ENCODE results near the gene CYP4A11.
"Not testable (repeated sequence)": the region's sequence is repeated elsewhere in the genome, so short reads cannot be mapped to it uniquely, and the experiment has no call there.

The CYP4A11 gene

DNA sequence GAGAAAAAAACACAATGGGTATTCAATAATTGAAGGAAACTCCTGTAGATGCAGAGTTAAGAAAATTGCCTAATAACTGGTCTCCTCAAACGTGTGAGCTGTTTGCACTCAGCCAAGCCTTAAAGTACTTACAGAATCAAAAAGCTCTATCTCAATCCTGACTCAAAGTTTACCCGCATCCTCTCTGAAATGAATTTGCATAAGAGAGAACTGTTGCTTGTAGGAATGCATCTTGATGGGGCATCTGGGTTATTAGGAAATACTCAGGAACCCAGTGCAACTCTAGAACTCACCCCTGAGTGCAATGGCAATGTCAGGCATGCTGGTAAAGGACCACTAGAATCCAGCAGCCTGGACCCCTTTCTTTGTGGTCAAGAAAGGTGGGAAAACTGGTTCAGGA, 12.6 kb upstream of the CYP4A11 start:
- H3K9me3 ChIP-seq (ENCODE audit: control insufficient read depth in 1 of 2, low read length in 2 of 2); H3K27me3 ChIP-seq (ENCODE audit: control insufficient read depth in 1 of 2, insufficient read depth in 2 of 2, low read length in 2 of 2); H3K27ac ChIP-seq (ENCODE audit: low read depth, low read length); H3K9ac ChIP-seq (ENCODE audit: low read depth in 1 of 2, low read length in 2 of 2); H3K4me3 ChIP-seq (ENCODE audit: low read depth in 1 of 2, low read length in 2 of 2); H3K36me3 ChIP-seq (ENCODE audit: control insufficient read depth in 1 of 2, insufficient read depth in 2 of 2, low read length in 2 of 2): not testable (repeated sequence)
- peaks cover 11 to 13% of the 10 kb centered on the region in 2 donors for H3K4me1 ChIP-seq (ENCODE audit: control insufficient read depth in 1 of 2, insufficient read depth in 2 of 2, low read length in 2 of 2)

DNA sequence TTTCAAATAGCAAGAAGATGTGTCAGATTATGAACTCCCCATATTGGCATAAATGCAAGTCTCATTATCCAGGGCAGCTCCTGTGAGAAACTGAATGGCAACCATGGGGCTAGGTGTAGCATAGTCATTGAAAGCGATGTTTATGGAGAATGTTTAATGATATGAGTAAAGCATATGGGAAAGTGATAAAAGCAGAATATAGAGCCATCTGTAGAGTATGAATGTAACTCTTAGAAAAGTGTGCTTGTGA, 8.1 kb upstream of the CYP4A11 start:
- not testable (repeated sequence) for H3K9ac ChIP-seq (ENCODE audit: low read depth in 1 of 2, low read length in 2 of 2); H3K27ac ChIP-seq (ENCODE audit: low read depth, low read length); H3K4me3 ChIP-seq (ENCODE audit: low read depth in 1 of 2, low read length in 2 of 2)

GRCh38 chr1:46948629-46949416, 7.5 kb upstream of the CYP4A11 start:
- Histone ChIP-seq H3K9ac (ENCODE audit: low read depth in 1 of 2, low read length in 2 of 2) (no peak overlapping the region), H3K27me3 (ENCODE audit: control insufficient read depth in 1 of 2, insufficient read depth in 2 of 2, low read length in 2 of 2) (no peaks in the 10 kb centered on the region), H3K9me3 (ENCODE audit: control insufficient read depth in 1 of 2, low read length in 2 of 2) (no peaks in the 10 kb centered on the region), H3K4me1 (ENCODE audit: control insufficient read depth in 1 of 2, insufficient read depth in 2 of 2, low read length in 2 of 2) (peaks cover 12 to 18% of the 10 kb centered on the region in 2 donors), H3K4me3 (ENCODE audit: low read depth in 1 of 2, low read length in 2 of 2) (no peak overlapping the region), H3K36me3 (ENCODE audit: control insufficient read depth in 1 of 2, insufficient read depth in 2 of 2, low read length in 2 of 2) (no peaks in the 10 kb centered on the region), H3K27ac (ENCODE audit: low read depth, low read length) (no peak overlapping the region)

More for the DNA sequence above, 8.1 kb upstream of the CYP4A11 start:
- not testable (repeated sequence) for H3K9me3 ChIP-seq (ENCODE audit: control insufficient read depth in 1 of 2, low read length in 2 of 2); H3K27me3 ChIP-seq (ENCODE audit: control insufficient read depth in 1 of 2, insufficient read depth in 2 of 2, low read length in 2 of 2); H3K36me3 ChIP-seq (ENCODE audit: control insufficient read depth in 1 of 2, insufficient read depth in 2 of 2, low read length in 2 of 2)
- H3K4me1 ChIP-seq (ENCODE audit: control insufficient read depth in 1 of 2, insufficient read depth in 2 of 2, low read length in 2 of 2), result peaks cover 12 to 18% of the 10 kb centered on the region in 2 donors

DNA sequence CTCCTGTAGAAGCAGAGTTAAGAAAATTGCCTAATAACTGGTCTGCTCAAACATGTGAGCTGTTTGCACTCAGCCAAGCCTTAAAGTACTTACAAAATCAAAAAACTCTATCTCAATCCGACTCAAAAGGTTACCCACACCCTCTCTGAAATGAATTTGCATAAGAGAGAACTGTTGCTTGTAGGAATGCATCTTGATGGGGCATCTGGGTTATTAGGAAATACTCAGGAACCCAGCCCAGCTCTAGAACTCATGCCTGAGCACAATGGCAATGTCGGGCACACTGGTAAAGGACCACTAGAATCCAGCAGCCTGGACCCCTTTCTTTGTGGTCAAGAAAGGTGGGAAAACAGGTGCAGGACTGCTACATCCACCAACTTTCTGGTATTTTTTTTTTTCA, 6.4 kb upstream of the CYP4A11 start:
- peaks cover 12 to 18% of the 10 kb centered on the region in 2 donors for H3K4me1 ChIP-seq (ENCODE audit: control insufficient read depth in 1 of 2, insufficient read depth in 2 of 2, low read length in 2 of 2)
- H3K9ac ChIP-seq (ENCODE audit: low read depth in 1 of 2, low read length in 2 of 2); H3K27me3 ChIP-seq (ENCODE audit: control insufficient read depth in 1 of 2, insufficient read depth in 2 of 2, low read length in 2 of 2); H3K9me3 ChIP-seq (ENCODE audit: control insufficient read depth in 1 of 2, low read length in 2 of 2); H3K36me3 ChIP-seq (ENCODE audit: control insufficient read depth in 1 of 2, insufficient read depth in 2 of 2, low read length in 2 of 2); H3K27ac ChIP-seq (ENCODE audit: low read depth, low read length); H3K4me3 ChIP-seq (ENCODE audit: low read depth in 1 of 2, low read length in 2 of 2): not testable (repeated sequence)

DNA sequence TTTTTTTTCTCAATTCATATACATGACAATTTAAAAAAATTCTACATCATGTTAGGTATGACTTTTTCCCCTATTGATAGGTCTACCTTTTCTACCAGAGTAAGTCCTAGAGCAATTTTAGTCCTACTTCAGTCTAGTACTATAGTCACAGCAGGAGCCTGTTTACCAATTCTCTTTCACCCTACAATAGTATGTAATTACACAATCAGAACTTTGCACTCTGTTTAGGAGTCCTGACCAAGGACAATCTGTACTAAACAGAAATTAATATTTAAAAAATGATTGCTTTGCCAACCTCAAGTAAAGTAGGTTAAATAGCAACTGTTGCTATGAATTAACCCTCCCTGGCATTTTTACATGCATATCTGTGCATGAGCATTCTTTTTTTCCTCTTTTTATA, 810 bp upstream of the CYP4A11 start:
- H3K27me3 ChIP-seq (ENCODE audit: control insufficient read depth in 1 of 2, insufficient read depth in 2 of 2, low read length in 2 of 2), result no peaks in the 10 kb centered on the region
- H3K4me3 ChIP-seq (ENCODE audit: low read depth in 1 of 2, low read length in 2 of 2), result no peak overlapping the region
- no peak overlapping the region for H3K9ac ChIP-seq (ENCODE audit: low read depth in 1 of 2, low read length in 2 of 2)
- H3K4me1 ChIP-seq (ENCODE audit: control insufficient read depth in 1 of 2, insufficient read depth in 2 of 2, low read length in 2 of 2), result peaks cover 17 to 18% of the 10 kb centered on the region in 2 donors
- peak overlapping the region; percentile 70 for H3K27ac ChIP-seq (ENCODE audit: low read depth, low read length)
- H3K9me3 ChIP-seq (ENCODE audit: control insufficient read depth in 1 of 2, low read length in 2 of 2), result no peaks in the 10 kb centered on the region
- no peaks in the 10 kb centered on the region for H3K36me3 ChIP-seq (ENCODE audit: control insufficient read depth in 1 of 2, insufficient read depth in 2 of 2, low read length in 2 of 2)

DNA sequence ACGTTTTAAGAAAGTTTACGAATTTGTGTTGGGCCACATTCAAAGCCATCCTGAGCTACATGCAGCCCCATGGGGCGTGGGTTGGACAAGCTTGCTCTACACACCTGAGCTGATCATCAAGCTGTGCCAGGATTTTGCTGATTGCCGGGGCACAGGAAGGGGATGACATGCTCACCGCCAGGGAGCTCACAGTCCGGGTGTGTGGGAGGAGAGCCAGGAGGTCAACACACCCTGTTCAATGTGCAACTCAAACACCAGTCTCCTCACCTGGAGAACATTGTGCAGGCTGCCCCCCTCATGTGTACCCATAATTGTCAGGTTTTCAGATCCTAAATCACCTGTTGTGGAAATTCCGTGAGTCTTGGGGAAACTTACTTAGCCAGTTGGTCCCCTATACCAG, 969 bp downstream of the CYP4A11 start:
- Histone ChIP-seq H3K4me3 (ENCODE audit: low read depth in 1 of 2, low read length in 2 of 2) (peak overlapping the region in 1 of 2 donors; percentile 26), H3K9me3 (ENCODE audit: control insufficient read depth in 1 of 2, low read length in 2 of 2) (no peaks in the 10 kb centered on the region)

DNA sequence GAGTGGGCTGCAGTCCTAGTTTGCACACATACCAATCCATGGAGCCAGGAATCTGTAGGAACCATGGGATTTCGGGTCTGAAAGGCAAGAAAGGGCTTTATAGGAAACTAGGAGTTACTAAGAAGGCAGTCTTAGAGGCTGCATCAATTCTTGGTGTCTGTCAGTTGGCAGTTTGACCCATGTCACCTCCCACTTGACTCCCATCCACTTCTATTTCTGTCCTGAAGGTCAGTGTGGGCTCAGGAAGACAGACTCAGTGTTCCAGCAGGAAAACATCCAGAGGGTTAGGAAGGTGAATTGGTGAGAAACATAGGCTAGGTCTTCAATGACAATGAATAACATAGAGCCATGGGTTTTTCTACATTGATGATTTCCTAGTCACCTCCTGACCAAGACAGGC, 4.0 kb downstream of the CYP4A11 start:
- H3K27me3 ChIP-seq (ENCODE audit: control insufficient read depth in 1 of 2, insufficient read depth in 2 of 2, low read length in 2 of 2), result no peaks in the 10 kb centered on the region
- H3K27ac ChIP-seq (ENCODE audit: low read depth, low read length), result no peak overlapping the region

More for the DNA sequence above, 969 bp downstream of the CYP4A11 start:
- Histone ChIP-seq H3K27ac (ENCODE audit: low read depth, low read length) (peak overlapping the region; percentile 68), H3K4me1 (ENCODE audit: control insufficient read depth in 1 of 2, insufficient read depth in 2 of 2, low read length in 2 of 2) (peaks cover 16 to 18% of the 10 kb centered on the region in 2 donors), H3K27me3 (ENCODE audit: control insufficient read depth in 1 of 2, insufficient read depth in 2 of 2, low read length in 2 of 2) (no peaks in the 10 kb centered on the region), H3K9ac (ENCODE audit: low read depth in 1 of 2, low read length in 2 of 2) (peak overlapping the region; percentile 32 to 52), H3K36me3 (ENCODE audit: control insufficient read depth in 1 of 2, insufficient read depth in 2 of 2, low read length in 2 of 2) (no peaks in the 10 kb centered on the region)

GRCh38 chr1:46936788-46937187, 4.5 kb downstream of the CYP4A11 start:
- peaks cover 14 to 18% of the 10 kb centered on the region in 2 donors for H3K4me1 ChIP-seq (ENCODE audit: control insufficient read depth in 1 of 2, insufficient read depth in 2 of 2, low read length in 2 of 2)
- no peak overlapping the region for H3K9ac ChIP-seq (ENCODE audit: low read depth in 1 of 2, low read length in 2 of 2)
- H3K36me3 ChIP-seq (ENCODE audit: control insufficient read depth in 1 of 2, insufficient read depth in 2 of 2, low read length in 2 of 2), result no peaks in the 10 kb centered on the region
- no peaks in the 10 kb centered on the region for H3K9me3 ChIP-seq (ENCODE audit: control insufficient read depth in 1 of 2, low read length in 2 of 2)
- no peak overlapping the region for H3K27ac ChIP-seq (ENCODE audit: low read depth, low read length)
- no peak overlapping the region for H3K4me3 ChIP-seq (ENCODE audit: low read depth in 1 of 2, low read length in 2 of 2)
- no peaks in the 10 kb centered on the region for H3K27me3 ChIP-seq (ENCODE audit: control insufficient read depth in 1 of 2, insufficient read depth in 2 of 2, low read length in 2 of 2)

More for the DNA sequence above, 4.0 kb downstream of the CYP4A11 start:
- no peak overlapping the region for H3K4me3 ChIP-seq (ENCODE audit: low read depth in 1 of 2, low read length in 2 of 2)
- H3K4me1 ChIP-seq (ENCODE audit: control insufficient read depth in 1 of 2, insufficient read depth in 2 of 2, low read length in 2 of 2), result peaks cover 16 to 18% of the 10 kb centered on the region in 2 donors
- H3K36me3 ChIP-seq (ENCODE audit: control insufficient read depth in 1 of 2, insufficient read depth in 2 of 2, low read length in 2 of 2), result no peaks in the 10 kb centered on the region
- H3K9me3 ChIP-seq (ENCODE audit: control insufficient read depth in 1 of 2, low read length in 2 of 2), result no peaks in the 10 kb centered on the region
- H3K9ac ChIP-seq (ENCODE audit: low read depth in 1 of 2, low read length in 2 of 2), result no peak overlapping the region

DNA sequence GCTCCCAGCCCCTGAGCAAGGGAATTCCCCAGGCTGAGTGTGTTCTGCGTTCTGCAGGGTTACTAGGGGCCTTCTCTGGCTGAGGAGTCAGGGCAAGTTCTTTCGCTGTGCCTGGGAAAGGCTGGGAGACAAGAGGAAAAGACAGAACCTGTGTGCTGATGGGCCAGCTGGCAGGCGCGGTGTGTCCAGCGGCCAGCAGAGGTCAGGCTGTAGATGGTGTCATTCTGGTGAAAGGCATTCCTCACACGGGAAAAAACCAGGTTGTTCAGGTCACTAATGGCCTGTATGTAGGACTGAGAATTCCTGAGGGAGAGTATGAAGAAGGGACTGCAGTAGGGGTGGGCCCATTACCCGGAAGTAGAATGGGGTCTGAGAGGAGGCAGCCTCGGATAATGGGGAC, 6.4 kb downstream of the CYP4A11 start:
- H3K9me3 ChIP-seq (ENCODE audit: control insufficient read depth in 1 of 2, low read length in 2 of 2); H3K36me3 ChIP-seq (ENCODE audit: control insufficient read depth in 1 of 2, insufficient read depth in 2 of 2, low read length in 2 of 2); H3K27ac ChIP-seq (ENCODE audit: low read depth, low read length): not testable (repeated sequence)

DNA sequence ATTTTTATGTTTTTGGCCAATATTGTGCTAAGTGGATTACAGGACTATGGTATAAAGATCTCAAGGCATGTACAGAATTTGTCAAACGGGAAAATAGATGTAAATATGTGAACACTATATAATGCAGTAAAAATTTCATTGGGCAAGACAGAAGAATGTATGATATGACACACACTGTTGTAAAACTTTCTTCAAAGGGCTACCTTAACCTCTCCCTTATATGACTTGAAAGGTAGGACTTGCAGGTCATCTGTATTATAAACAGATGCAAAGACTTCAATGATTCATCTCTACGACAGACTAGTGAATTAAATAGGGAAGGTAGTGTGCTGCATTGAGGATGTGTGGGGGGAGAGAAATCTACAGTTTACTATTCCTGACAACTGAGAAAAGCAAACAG, 9.3 kb downstream of the CYP4A11 start:
- not testable (repeated sequence) for H3K9me3 ChIP-seq (ENCODE audit: control insufficient read depth in 1 of 2, low read length in 2 of 2); H3K4me3 ChIP-seq (ENCODE audit: low read depth in 1 of 2, low read length in 2 of 2); H3K27me3 ChIP-seq (ENCODE audit: control insufficient read depth in 1 of 2, insufficient read depth in 2 of 2, low read length in 2 of 2); H3K27ac ChIP-seq (ENCODE audit: low read depth, low read length); H3K36me3 ChIP-seq (ENCODE audit: control insufficient read depth in 1 of 2, insufficient read depth in 2 of 2, low read length in 2 of 2); H3K4me1 ChIP-seq (ENCODE audit: control insufficient read depth in 1 of 2, insufficient read depth in 2 of 2, low read length in 2 of 2); H3K9ac ChIP-seq (ENCODE audit: low read depth in 1 of 2, low read length in 2 of 2)

More for the DNA sequence above, 6.4 kb downstream of the CYP4A11 start:
- not testable (repeated sequence) for H3K27me3 ChIP-seq (ENCODE audit: control insufficient read depth in 1 of 2, insufficient read depth in 2 of 2, low read length in 2 of 2); H3K4me1 ChIP-seq (ENCODE audit: control insufficient read depth in 1 of 2, insufficient read depth in 2 of 2, low read length in 2 of 2); H3K9ac ChIP-seq (ENCODE audit: low read depth in 1 of 2, low read length in 2 of 2); H3K4me3 ChIP-seq (ENCODE audit: low read depth in 1 of 2, low read length in 2 of 2)

DNA sequence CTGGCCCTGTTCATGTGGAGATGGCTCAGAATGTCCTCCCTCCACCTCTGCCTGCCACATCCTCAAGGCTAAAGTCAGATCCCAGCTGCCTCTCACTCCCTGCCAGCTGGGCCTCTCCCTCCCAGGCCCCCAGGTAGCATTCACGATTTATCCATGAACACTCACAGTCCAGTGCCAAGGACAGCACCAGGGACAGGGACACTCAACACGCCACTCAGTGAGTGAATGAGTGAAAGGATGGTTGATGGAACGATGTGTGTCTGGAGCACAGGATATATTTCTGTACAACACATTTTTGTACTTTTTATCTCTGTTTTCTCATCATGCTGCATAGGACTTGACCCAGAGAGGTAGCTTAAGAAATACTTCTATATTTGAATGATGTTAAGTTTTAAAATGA, 10.1 kb downstream of the CYP4A11 start:
- Histone ChIP-seq H3K4me3 (ENCODE audit: low read depth in 1 of 2, low read length in 2 of 2) (no peak overlapping the region), H3K27me3 (ENCODE audit: control insufficient read depth in 1 of 2, insufficient read depth in 2 of 2, low read length in 2 of 2) (no peaks in the 10 kb centered on the region), H3K36me3 (ENCODE audit: control insufficient read depth in 1 of 2, insufficient read depth in 2 of 2, low read length in 2 of 2) (no peaks in the 10 kb centered on the region), H3K9me3 (ENCODE audit: control insufficient read depth in 1 of 2, low read length in 2 of 2) (no peaks in the 10 kb centered on the region), H3K27ac (ENCODE audit: low read depth, low read length) (no peak overlapping the region), H3K4me1 (ENCODE audit: control insufficient read depth in 1 of 2, insufficient read depth in 2 of 2, low read length in 2 of 2) (no peaks in the 10 kb centered on the region), H3K9ac (ENCODE audit: low read depth in 1 of 2, low read length in 2 of 2) (no peak overlapping the region)
